HEK293 (cell line): ENCODE results near the gene DCP1A.
A peak's percentile ranks its signal among the peaks of the same experiment; 100 is the strongest.

Experiments used
- BCL6B ChIP-seq: fragments of 450-650 bp; formaldehyde crosslinking; IDR thresholded peaks from 2 replicates; pipeline ENCODE4 v1.5.1; 2017; ENCODE audit warnings: missing biosample characterization, missing genetic modification characterization
- GLI2 ChIP-seq: fragments of 450-650 bp; formaldehyde crosslinking; IDR thresholded peaks from 2 replicates; pipeline ENCODE4; 2017; ENCODE audit warnings: missing biosample characterization, missing genetic modification characterization, low read depth, borderline replicate concordance
- KLF7 ChIP-seq: fragments of 450-650 bp; formaldehyde crosslinking; IDR thresholded peaks from 2 replicates; pipeline ENCODE4 v1.5.1; 2016; ENCODE audit warnings: missing biosample characterization, missing genetic modification characterization, borderline replicate concordance
- KLF8 ChIP-seq: fragments of 450-650 bp; formaldehyde crosslinking; IDR thresholded peaks from 2 replicates; pipeline ENCODE4 v1.5.1; 2016; ENCODE audit warnings: missing biosample characterization, missing genetic modification characterization
- MEIS1 ChIP-seq: sonication (generic); formaldehyde crosslinking; IDR thresholded peaks from 2 replicates; pipeline ENCODE4 v1.8.1; 2022; ENCODE audit warnings: missing genetic modification reagents, mild to moderate bottlenecking, borderline replicate concordance
- OSR2 ChIP-seq: fragments of 450-650 bp; formaldehyde crosslinking; IDR thresholded peaks from 2 replicates; pipeline ENCODE4 v1.5.1; 2016; ENCODE audit warnings: missing biosample characterization, missing genetic modification characterization
- SCRT2 ChIP-seq: fragments of 450-650 bp; formaldehyde crosslinking; IDR thresholded peaks from 2 replicates; pipeline ENCODE4 v1.5.1; 2016; ENCODE audit warnings: missing biosample characterization, missing genetic modification characterization
- SETDB1 ChIP-seq: IDR thresholded peaks from one replicate; pipeline ENCODE4 v1.6.1; 2017; ENCODE audit warnings: mild to moderate bottlenecking, low read length, moderate library complexity, mixed read lengths; ENCODE audit not compliant: insufficient read length
- TSHZ1 ChIP-seq: fragments of 450-650 bp; formaldehyde crosslinking; IDR thresholded peaks from 2 replicates; pipeline ENCODE4 v1.5.1; 2016; ENCODE audit warnings: missing biosample characterization, missing genetic modification characterization, borderline replicate concordance
- ZBTB20 ChIP-seq: fragments of 450-650 bp; formaldehyde crosslinking; IDR thresholded peaks from 2 replicates; pipeline ENCODE4 v1.5.1; 2016; ENCODE audit warnings: missing biosample characterization, missing genetic modification characterization
- ZBTB7A ChIP-seq: fragments of 450-650 bp; formaldehyde crosslinking; IDR thresholded peaks from 2 replicates; pipeline ENCODE4 v1.5.1; 2016; ENCODE audit warnings: low read depth, missing biosample characterization, missing genetic modification characterization
- ZBTB8A ChIP-seq: fragments of 450-650 bp; formaldehyde crosslinking; IDR thresholded peaks from 2 replicates; pipeline ENCODE4 v1.5.1; 2016; ENCODE audit warnings: missing biosample characterization, missing genetic modification characterization
- ZFHX2 ChIP-seq: fragments of 450-650 bp; formaldehyde crosslinking; conservative IDR thresholded peaks from 2 replicates; pipeline ENCODE4 v1.5.1; 2016; ENCODE audit warnings: missing biosample characterization, missing genetic modification characterization
- ZNF121 ChIP-seq: fragments of 450-650 bp; formaldehyde crosslinking; IDR thresholded peaks from 2 replicates; pipeline ENCODE4 v1.5.1; 2016; ENCODE audit warnings: missing biosample characterization, missing genetic modification characterization
- ZNF169 ChIP-seq: fragments of 450-650 bp; formaldehyde crosslinking; IDR thresholded peaks from 2 replicates; pipeline ENCODE4 v1.5.1; 2016; ENCODE audit warnings: missing biosample characterization, missing genetic modification characterization
- ZNF473 ChIP-seq: fragments of 450-650 bp; formaldehyde crosslinking; IDR thresholded peaks from 2 replicates; pipeline ENCODE4 v1.5.1; 2017; ENCODE audit warnings: missing biosample characterization, missing genetic modification characterization
- ZNF48 ChIP-seq: fragments of 450-650 bp; formaldehyde crosslinking; IDR thresholded peaks from 2 replicates; pipeline ENCODE4 v1.5.1; 2016; ENCODE audit warnings: missing biosample characterization, missing genetic modification characterization
- ZNF529 ChIP-seq: fragments of 450-650 bp; formaldehyde crosslinking; IDR thresholded peaks from 2 replicates; pipeline ENCODE4 v1.5.1; 2017; ENCODE audit warnings: missing genetic modification characterization, missing biosample characterization; ENCODE audit not compliant: insufficient replicate concordance
- ZNF621 ChIP-seq: fragments of 450-650 bp; formaldehyde crosslinking; IDR thresholded peaks from 2 replicates; pipeline ENCODE4 v1.5.1; 2017; ENCODE audit warnings: missing biosample characterization, missing genetic modification characterization
- ZNF654 ChIP-seq: fragments of 450-650 bp; formaldehyde crosslinking; IDR thresholded peaks from 2 replicates; pipeline ENCODE4 v1.5.1; 2016; ENCODE audit warnings: low read depth, missing biosample characterization, missing genetic modification characterization
- ZNF658 ChIP-seq: fragments of 450-650 bp; formaldehyde crosslinking; IDR thresholded peaks from 2 replicates; pipeline ENCODE4; 2016; ENCODE audit warnings: missing biosample characterization, missing genetic modification characterization
- ZNF76 ChIP-seq: fragments of 450-650 bp; formaldehyde crosslinking; IDR thresholded peaks from 2 replicates; pipeline ENCODE4; 2016; ENCODE audit warnings: low read depth, missing biosample characterization, missing genetic modification characterization, borderline replicate concordance
- TF ChIP-seq, protein P1 (sequence below): fragments of 450-650 bp; formaldehyde crosslinking; IDR thresholded peaks from 2 replicates; pipeline ENCODE4 v1.5.1; 2016; ENCODE audit warnings: missing biosample characterization, missing genetic modification characterization
- TF ChIP-seq, protein P2 (sequence below): fragments of 450-650 bp; formaldehyde crosslinking; IDR thresholded peaks from 2 replicates; pipeline ENCODE4 v1.5.1; 2017; ENCODE audit warnings: missing biosample characterization, mild to moderate bottlenecking, missing genetic modification characterization, moderate library complexity
- TF ChIP-seq, protein P3 (sequence below): fragments of 450-650 bp; formaldehyde crosslinking; IDR thresholded peaks from 2 replicates; pipeline ENCODE4 v1.5.1; 2016; ENCODE audit warnings: missing biosample characterization, missing genetic modification characterization
- TF ChIP-seq, protein P4 (sequence below): fragments of 450-650 bp; IDR thresholded peaks from 2 replicates; pipeline ENCODE4 v1.5.1; 2018; ENCODE audit warnings: missing biosample characterization, mild to moderate bottlenecking, missing genetic modification characterization

DCP1A gene

GRCh38 chr3:53347261-53348064, at the start of gene DCP1A (continued):
- TF ChIP-seq TSHZ1 (tag by site-specific recombination) (peak; percentile 66; the same call in 1 of the 2 replicates), ZNF658 (no peak), ZFHX2 (peak; percentile 91), MEIS1 (no peak), OSR2 (no peak; the same call in 1 of the 2 replicates), ZNF76 (peak; percentile 91), GLI2 (tag by site-specific recombination) (no peak), ZBTB7A (tag by site-specific recombination) (peak; percentile 87; the same call in 1 of the 2 replicates), ZBTB8A (tag by site-specific recombination) (peak; percentile 77), ZNF654 (tag by site-specific recombination) (no peak), KLF8 (tag by site-specific recombination) (peak; percentile 95), ZNF169 (tag by site-specific recombination) (0 out of 2 replicates have a peak, but pooled peaks have one; percentile 67), SETDB1 (no peak), SCRT2 (tag by site-specific recombination) (peak; percentile 74), ZNF529 (tag by site-specific recombination) (no peak), BCL6B (tag by site-specific recombination) (no peak), ZNF121 (tag by site-specific recombination) (peak; percentile 79; the same call in 1 of the 2 replicates), ZNF473 (tag by site-specific recombination) (no peak), ZNF48 (no peak), KLF7 (tag by site-specific recombination) (peak; percentile 97), ZBTB20 (peak; percentile 85; the same call in 1 of the 2 replicates), ZNF621 (no peak)
- TF ChIP-seq, protein P1, sequence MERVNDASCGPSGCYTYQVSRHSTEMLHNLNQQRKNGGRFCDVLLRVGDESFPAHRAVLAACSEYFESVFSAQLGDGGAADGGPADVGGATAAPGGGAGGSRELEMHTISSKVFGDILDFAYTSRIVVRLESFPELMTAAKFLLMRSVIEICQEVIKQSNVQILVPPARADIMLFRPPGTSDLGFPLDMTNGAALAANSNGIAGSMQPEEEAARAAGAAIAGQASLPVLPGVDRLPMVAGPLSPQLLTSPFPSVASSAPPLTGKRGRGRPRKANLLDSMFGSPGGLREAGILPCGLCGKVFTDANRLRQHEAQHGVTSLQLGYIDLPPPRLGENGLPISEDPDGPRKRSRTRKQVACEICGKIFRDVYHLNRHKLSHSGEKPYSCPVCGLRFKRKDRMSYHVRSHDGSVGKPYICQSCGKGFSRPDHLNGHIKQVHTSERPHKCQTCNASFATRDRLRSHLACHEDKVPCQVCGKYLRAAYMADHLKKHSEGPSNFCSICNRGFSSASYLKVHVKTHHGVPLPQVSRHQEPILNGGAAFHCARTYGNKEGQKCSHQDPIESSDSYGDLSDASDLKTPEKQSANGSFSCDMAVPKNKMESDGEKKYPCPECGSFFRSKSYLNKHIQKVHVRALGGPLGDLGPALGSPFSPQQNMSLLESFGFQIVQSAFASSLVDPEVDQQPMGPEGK (tag by site-specific recombination): peak; percentile 89
- TF ChIP-seq, protein P2, sequence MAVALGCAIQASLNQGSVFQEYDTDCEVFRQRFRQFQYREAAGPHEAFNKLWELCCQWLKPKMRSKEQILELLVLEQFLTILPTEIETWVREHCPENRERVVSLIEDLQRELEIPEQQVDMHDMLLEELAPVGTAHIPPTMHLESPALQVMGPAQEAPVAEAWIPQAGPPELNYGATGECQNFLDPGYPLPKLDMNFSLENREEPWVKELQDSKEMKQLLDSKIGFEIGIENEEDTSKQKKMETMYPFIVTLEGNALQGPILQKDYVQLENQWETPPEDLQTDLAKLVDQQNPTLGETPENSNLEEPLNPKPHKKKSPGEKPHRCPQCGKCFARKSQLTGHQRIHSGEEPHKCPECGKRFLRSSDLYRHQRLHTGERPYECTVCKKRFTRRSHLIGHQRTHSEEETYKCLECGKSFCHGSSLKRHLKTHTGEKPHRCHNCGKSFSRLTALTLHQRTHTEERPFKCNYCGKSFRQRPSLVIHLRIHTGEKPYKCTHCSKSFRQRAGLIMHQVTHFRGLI: peak; percentile 41; the same call in 1 of the 2 replicates
- TF ChIP-seq, protein P3, sequence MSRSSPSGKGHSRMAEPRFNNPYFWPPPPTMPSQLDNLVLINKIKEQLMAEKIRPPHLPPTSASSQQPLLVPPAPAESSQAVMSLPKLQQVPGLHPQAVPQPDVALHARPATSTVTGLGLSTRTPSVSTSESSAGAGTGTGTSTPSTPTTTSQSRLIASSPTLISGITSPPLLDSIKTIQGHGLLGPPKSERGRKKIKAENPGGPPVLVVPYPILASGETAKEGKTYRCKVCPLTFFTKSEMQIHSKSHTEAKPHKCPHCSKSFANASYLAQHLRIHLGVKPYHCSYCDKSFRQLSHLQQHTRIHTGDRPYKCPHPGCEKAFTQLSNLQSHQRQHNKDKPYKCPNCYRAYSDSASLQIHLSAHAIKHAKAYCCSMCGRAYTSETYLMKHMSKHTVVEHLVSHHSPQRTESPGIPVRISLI (tag by site-specific recombination): peak; percentile 76
- TF ChIP-seq, protein P4, sequence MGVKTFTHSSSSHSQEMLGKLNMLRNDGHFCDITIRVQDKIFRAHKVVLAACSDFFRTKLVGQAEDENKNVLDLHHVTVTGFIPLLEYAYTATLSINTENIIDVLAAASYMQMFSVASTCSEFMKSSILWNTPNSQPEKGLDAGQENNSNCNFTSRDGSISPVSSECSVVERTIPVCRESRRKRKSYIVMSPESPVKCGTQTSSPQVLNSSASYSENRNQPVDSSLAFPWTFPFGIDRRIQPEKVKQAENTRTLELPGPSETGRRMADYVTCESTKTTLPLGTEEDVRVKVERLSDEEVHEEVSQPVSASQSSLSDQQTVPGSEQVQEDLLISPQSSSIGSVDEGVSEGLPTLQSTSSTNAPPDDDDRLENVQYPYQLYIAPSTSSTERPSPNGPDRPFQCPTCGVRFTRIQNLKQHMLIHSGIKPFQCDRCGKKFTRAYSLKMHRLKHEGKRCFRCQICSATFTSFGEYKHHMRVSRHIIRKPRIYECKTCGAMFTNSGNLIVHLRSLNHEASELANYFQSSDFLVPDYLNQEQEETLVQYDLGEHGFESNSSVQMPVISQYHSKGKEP (tag by site-specific recombination): peak; percentile 73
